ENCODE measurements around the gene AFG1L.

Gene AFG1L

GRCh38 chr6:108565091-108565766 is 270.4 kb downstream of the AFG1L start:
- H3K4me3 ChIP-seq (ENCODE audit: low read depth, low read length), result no peak overlapping the region
- no peak for DNase-seq (ENCODE audit: low read depth)

GRCh38 chr6:108565893-108566292 is 271.0 kb downstream of the AFG1L start:
- H3K4me3 ChIP-seq (ENCODE audit: low read depth, low read length), result no peak overlapping the region
- no peak for TF ChIP-seq CTCF (IDR thresholded peaks at IDR 0.05; ENCODE audit: control insufficient read depth, extremely low read depth, insufficient read depth)
- DNase-seq (ENCODE audit: low read depth), result no peak

More at GRCh38 chr6:108565091-108565766, 270.4 kb downstream of the AFG1L start:
- TF ChIP-seq CTCF (IDR thresholded peaks at IDR 0.05; ENCODE audit: control insufficient read depth, extremely low read depth, insufficient read depth), result no peak

GRCh38 chr6:108566406-108566805 is 271.6 kb downstream of the AFG1L start:
- H3K4me3 ChIP-seq (ENCODE audit: low read depth, low read length), result no peak overlapping the region
- no peak for TF ChIP-seq CTCF (IDR thresholded peaks at IDR 0.05; ENCODE audit: control insufficient read depth, extremely low read depth, insufficient read depth)
- no peak for DNase-seq (ENCODE audit: low read depth)

- no peak overlapping the region for H3K4me3 ChIP-seq (ENCODE audit: low read depth, low read length)
- DNase-seq (ENCODE audit: low read depth), result no peak
- no peak for TF ChIP-seq CTCF (IDR thresholded peaks at IDR 0.05; ENCODE audit: control insufficient read depth, extremely low read depth, insufficient read depth)
Observed at GRCh38 chr6:108568101-108568500, 273.2 kb downstream of the AFG1L start.

- no peak for DNase-seq (ENCODE audit: low read depth)
- no peak overlapping the region for H3K4me3 ChIP-seq (ENCODE audit: low read depth, low read length)
- TF ChIP-seq CTCF (IDR thresholded peaks at IDR 0.05; ENCODE audit: control insufficient read depth, extremely low read depth, insufficient read depth), result no peak
Observed at GRCh38 chr6:108568551-108569305, 273.9 kb downstream of the AFG1L start.

- no peak for DNase-seq (ENCODE audit: low read depth)
- TF ChIP-seq CTCF (IDR thresholded peaks at IDR 0.05; ENCODE audit: control insufficient read depth, extremely low read depth, insufficient read depth), result no peak
- no peak overlapping the region for H3K4me3 ChIP-seq (ENCODE audit: low read depth, low read length)
Observed at GRCh38 chr6:108570517-108570916, 275.7 kb downstream of the AFG1L start.

Measured in LNCaP clone FGC (cell line).